GM11168 (cell line): ENCODE data around the gene HDHD3.
"Not testable (repeated sequence)": the region's sequence is repeated elsewhere in the genome, so short reads cannot be mapped to it uniquely, and the experiment has no call there.

Experiments
- in situ Hi-C: fragments of 300-500 bp; cut with MboI; formaldehyde crosslinking; loops from one replicate; pipeline ENCODE4 v1.12.0; 2022; ENCODE audit warnings: low sequenced_read_pairs; ENCODE audit not compliant: unreplicated experiment

The HDHD3 gene

GRCh38 chr9:113368348-113368981 is 8.3 kb downstream of the HDHD3 start:
- in situ Hi-C loops = no loop called here

GRCh38 chr9:113365652-113366051 is 11.1 kb downstream of the HDHD3 start:
- in situ Hi-C loops = not testable (repeated sequence)

- in situ Hi-C loops = no loop called here
Measured at GRCh38 chr9:113364951-113365350, 11.8 kb downstream of the HDHD3 start.

GRCh38 chr9:113363336-113363735 is 13.4 kb downstream of the HDHD3 start:
- in situ Hi-C loops = no loop called here

- in situ Hi-C loops = no loop called here
Measured at GRCh38 chr9:113361304-113362018, 15.3 kb downstream of the HDHD3 start.

- in situ Hi-C loops = no loop called here
Measured at GRCh38 chr9:113360242-113360842, 16.4 kb downstream of the HDHD3 start.

- in situ Hi-C loops = no loop called here
Measured at GRCh38 chr9:113359385-113359784, 17.4 kb downstream of the HDHD3 start.

- in situ Hi-C loops = no loop called here
Measured at GRCh38 chr9:113356686-113357292, 20.0 kb downstream of the HDHD3 start.

- in situ Hi-C loops = no loop called here
Measured at GRCh38 chr9:113355040-113355596, 21.7 kb downstream of the HDHD3 start.

- in situ Hi-C loops = no loop called here
Measured at GRCh38 chr9:113352411-113352810, 24.4 kb downstream of the HDHD3 start.

- in situ Hi-C loops = no loop called here
Measured at GRCh38 chr9:113352006-113352405, 24.8 kb downstream of the HDHD3 start.

- in situ Hi-C loops = no loop called here
Measured at GRCh38 chr9:113350937-113351336, 25.8 kb downstream of the HDHD3 start.

GRCh38 chr9:113350107-113350661 is 26.6 kb downstream of the HDHD3 start:
- in situ Hi-C loops = no loop called here

GRCh38 chr9:113349445-113350094 is 27.2 kb downstream of the HDHD3 start, which contains the start of gene BSPRY:
BSPRY (plus strand) TSS chr9:113349541; CDS start chr9:113349580, 39 bp downstream.
- in situ Hi-C loops = no loop called here

GRCh38 chr9:113349066-113349444 is 27.7 kb downstream of the HDHD3 start:
- in situ Hi-C loops = no loop called here

- in situ Hi-C loops = no loop called here
Measured at GRCh38 chr9:113348437-113348836, 28.3 kb downstream of the HDHD3 start.

- in situ Hi-C loops = no loop called here
Measured at GRCh38 chr9:113345671-113346070, 31.1 kb downstream of the HDHD3 start.

GRCh38 chr9:113345190-113345589 is 31.6 kb downstream of the HDHD3 start:
- in situ Hi-C loops = no loop called here

GRCh38 chr9:113343732-113344231 is 33.0 kb downstream of the HDHD3 start:
- in situ Hi-C loops = no loop called here
